HepG2 (cell line): ENCODE data around the gene PRKCE.
A peak's percentile ranks its signal among the peaks of the same experiment; 100 is the strongest.

ENCODE experiments used
- CREM ChIP-seq, 2 experiments: sonication (generic) in 1 of 2; formaldehyde crosslinking in 1 of 2; IDR thresholded peaks; 2 replicates each; pipeline versions ENCODE4 v1.4.0 to v1.6.1; 2016 to 2020; ENCODE audit warnings: antibody characterized with exemption in 1 of 2, mild to moderate bottlenecking in 1 of 2, missing genetic modification reagents in 1 of 2
- FOXM1 ChIP-seq: sonication (generic); formaldehyde crosslinking; IDR thresholded peaks from 2 replicates; pipeline ENCODE4 v1.5.0; 2020; ENCODE audit warnings: missing genetic modification reagents
- HNRNPL ChIP-seq: fragments of 200-400 bp; formaldehyde crosslinking; IDR thresholded peaks from 2 replicates; pipeline ENCODE4 v1.6.1; 2017; ENCODE audit warnings: mild to moderate bottlenecking, low read depth, low read length
- KMT2A ChIP-seq: sonication (generic); formaldehyde crosslinking; IDR thresholded peaks from 2 replicates; pipeline ENCODE4 v1.4.0; 2020; ENCODE audit warnings: missing genetic modification reagents
- MNT ChIP-seq: fragments of 450-650 bp; IDR thresholded peaks from 2 replicates; pipeline ENCODE4 v1.6.1; 2016
- POLR2AphosphoS2 ChIP-seq: IDR thresholded peaks from 2 replicates; pipeline ENCODE4 v1.6.1; 2011; ENCODE audit warnings: low read depth, low read length, improper control_type of control experiment
- SMC3 ChIP-seq: IDR thresholded peaks from 2 replicates; pipeline ENCODE4 v1.6.1; 2011; ENCODE audit warnings: low read length, improper control_type of control experiment
- ZFYVE20 ChIP-seq: sonication (generic); formaldehyde crosslinking; IDR thresholded peaks from 2 replicates; pipeline ENCODE4 v1.8.0; 2023; ENCODE audit warnings: low read depth, mild to moderate bottlenecking, moderate library complexity, missing genetic modification reagents, borderline replicate concordance
- ZNF207 ChIP-seq: fragments of 450-650 bp; IDR thresholded peaks from 2 replicates; pipeline ENCODE4 v1.6.1; 2016; ENCODE audit warnings: antibody characterized with exemption, borderline replicate concordance
- ZNF34 ChIP-seq: sonication (generic); formaldehyde crosslinking; IDR thresholded peaks from 2 replicates; pipeline ENCODE4 v1.4.0; 2020; ENCODE audit warnings: mild to moderate bottlenecking, missing genetic modification reagents, borderline replicate concordance
- TF ChIP-seq, protein P1 (sequence below): sonication (generic); formaldehyde crosslinking; IDR thresholded peaks from 2 replicates; pipeline ENCODE4 v1.5.0; 2020; ENCODE audit warnings: mild to moderate bottlenecking, missing genetic modification reagents, moderate library complexity
- TF ChIP-seq, protein P2 (sequence below): sonication (generic); formaldehyde crosslinking; IDR thresholded peaks from 2 replicates; pipeline ENCODE4 v1.5.0; 2020; ENCODE audit warnings: mild to moderate bottlenecking, missing genetic modification reagents
- TF ChIP-seq, protein P3 (sequence below), 2 experiments: sonication (generic) in 1 of 2; formaldehyde crosslinking in 1 of 2; IDR thresholded peaks; 2 replicates each; pipeline versions ENCODE4 v1.4.0 to v1.6.1; 2018 to 2020; ENCODE audit warnings: missing genetic modification reagents in 2 of 2, borderline replicate concordance in 1 of 2, low read depth in 1 of 2, mild to moderate bottlenecking in 1 of 2, missing biosample characterization in 1 of 2

DNA sequence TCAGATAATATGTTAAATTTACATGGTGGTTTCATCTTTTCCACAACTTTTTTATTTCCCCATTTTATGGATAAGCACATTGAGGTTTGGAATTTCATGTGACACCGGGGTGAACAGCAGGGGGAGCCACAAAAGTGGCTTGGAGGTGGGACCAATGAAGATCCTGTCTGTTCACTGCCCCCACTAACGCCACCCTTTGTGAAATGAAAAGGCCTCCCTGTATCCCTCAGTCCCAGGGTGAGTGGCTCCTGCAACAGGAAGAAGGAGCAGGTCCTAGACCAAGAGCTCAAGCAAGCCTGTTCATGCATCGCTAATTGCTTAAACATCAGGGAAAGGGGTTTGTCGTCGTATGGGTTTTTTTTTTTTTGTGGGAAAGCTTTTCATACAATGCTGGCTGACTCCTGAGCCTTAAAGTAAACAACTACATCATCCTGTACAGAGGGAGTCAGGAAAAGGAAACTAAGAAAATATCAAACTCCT, 377.9 kb downstream of the PRKCE start:
- TF ChIP-seq CREM (IDR thresholded peaks at IDR 0.05) (no peak), CREM (CRISPR knock-in tag; IDR thresholded peaks at IDR 0.05) (no peak), ZNF34 (CRISPR knock-in tag) (no peak), KMT2A (CRISPR knock-in tag) (no peak), SMC3 (no peak), HNRNPL (no peak), FOXM1 (CRISPR knock-in tag) (no peak), MNT (no peak), ZNF207 (no peak), POLR2AphosphoS2 (no peak), ZFYVE20 (CRISPR knock-in tag) (no peak)
- TF ChIP-seq, protein P1, sequence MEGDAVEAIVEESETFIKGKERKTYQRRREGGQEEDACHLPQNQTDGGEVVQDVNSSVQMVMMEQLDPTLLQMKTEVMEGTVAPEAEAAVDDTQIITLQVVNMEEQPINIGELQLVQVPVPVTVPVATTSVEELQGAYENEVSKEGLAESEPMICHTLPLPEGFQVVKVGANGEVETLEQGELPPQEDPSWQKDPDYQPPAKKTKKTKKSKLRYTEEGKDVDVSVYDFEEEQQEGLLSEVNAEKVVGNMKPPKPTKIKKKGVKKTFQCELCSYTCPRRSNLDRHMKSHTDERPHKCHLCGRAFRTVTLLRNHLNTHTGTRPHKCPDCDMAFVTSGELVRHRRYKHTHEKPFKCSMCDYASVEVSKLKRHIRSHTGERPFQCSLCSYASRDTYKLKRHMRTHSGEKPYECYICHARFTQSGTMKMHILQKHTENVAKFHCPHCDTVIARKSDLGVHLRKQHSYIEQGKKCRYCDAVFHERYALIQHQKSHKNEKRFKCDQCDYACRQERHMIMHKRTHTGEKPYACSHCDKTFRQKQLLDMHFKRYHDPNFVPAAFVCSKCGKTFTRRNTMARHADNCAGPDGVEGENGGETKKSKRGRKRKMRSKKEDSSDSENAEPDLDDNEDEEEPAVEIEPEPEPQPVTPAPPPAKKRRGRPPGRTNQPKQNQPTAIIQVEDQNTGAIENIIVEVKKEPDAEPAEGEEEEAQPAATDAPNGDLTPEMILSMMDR (CRISPR knock-in tag) = peak; percentile 34
- TF ChIP-seq, protein P2, sequence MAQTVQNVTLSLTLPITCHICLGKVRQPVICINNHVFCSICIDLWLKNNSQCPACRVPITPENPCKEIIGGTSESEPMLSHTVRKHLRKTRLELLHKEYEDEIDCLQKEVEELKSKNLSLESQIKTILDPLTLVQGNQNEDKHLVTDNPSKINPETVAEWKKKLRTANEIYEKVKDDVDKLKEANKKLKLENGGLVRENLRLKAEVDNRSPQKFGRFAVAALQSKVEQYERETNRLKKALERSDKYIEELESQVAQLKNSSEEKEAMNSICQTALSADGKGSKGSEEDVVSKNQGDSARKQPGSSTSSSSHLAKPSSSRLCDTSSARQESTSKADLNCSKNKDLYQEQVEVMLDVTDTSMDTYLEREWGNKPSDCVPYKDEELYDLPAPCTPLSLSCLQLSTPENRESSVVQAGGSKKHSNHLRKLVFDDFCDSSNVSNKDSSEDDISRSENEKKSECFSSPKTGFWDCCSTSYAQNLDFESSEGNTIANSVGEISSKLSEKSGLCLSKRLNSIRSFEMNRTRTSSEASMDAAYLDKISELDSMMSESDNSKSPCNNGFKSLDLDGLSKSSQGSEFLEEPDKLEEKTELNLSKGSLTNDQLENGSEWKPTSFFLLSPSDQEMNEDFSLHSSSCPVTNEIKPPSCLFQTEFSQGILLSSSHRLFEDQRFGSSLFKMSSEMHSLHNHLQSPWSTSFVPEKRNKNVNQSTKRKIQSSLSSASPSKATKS (CRISPR knock-in tag) = no peak
- TF ChIP-seq, protein P3, sequence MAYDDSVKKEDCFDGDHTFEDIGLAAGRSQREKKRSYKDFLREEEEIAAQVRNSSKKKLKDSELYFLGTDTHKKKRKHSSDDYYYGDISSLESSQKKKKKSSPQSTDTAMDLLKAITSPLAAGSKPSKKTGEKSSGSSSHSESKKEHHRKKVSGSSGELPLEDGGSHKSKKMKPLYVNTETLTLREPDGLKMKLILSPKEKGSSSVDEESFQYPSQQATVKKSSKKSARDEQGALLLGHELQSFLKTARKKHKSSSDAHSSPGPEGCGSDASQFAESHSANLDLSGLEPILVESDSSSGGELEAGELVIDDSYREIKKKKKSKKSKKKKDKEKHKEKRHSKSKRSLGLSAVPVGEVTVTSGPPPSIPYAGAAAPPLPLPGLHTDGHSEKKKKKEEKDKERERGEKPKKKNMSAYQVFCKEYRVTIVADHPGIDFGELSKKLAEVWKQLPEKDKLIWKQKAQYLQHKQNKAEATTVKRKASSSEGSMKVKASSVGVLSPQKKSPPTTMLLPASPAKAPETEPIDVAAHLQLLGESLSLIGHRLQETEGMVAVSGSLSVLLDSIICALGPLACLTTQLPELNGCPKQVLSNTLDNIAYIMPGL (CRISPR knock-in tag; IDR thresholded peaks at IDR 0.05; ENCODE audit: borderline replicate concordance in 1 of 2, low read depth in 1 of 2) = no peak
